ENCODE results near the gene FGF8.

FGF8 gene

GRCh38 chr10:101776161-101776817 is 375 bp upstream of the FGF8 start:
- Histone ChIP-seq H2BK12ac (ENCODE audit: low read length) (no peak overlapping the region), H3K4me3 (ENCODE audit: low read depth, low read length) (no peak overlapping the region), H3K4me1 (ENCODE audit: control insufficient read depth in 1 of 2, insufficient read depth in 2 of 2, low read length in 2 of 2) (peaks cover 8 to 16% of the 10 kb centered on the region in 2 experiments), H2AK5ac (ENCODE audit: low read length) (no peak overlapping the region), H3K27me3 (ENCODE audit: insufficient read depth, low read length) (peaks cover 71% of the 10 kb centered on the region), H4K12ac (ENCODE audit: low read depth, low read length) (no peak overlapping the region), H3K14ac (ENCODE audit: low read length) (no peak overlapping the region), H4K8ac (ENCODE audit: low read depth, low read length) (no peak overlapping the region), H3K9ac (ENCODE audit: low read length) (no peak overlapping the region), H4K91ac (ENCODE audit: low read depth, low read length) (no peak overlapping the region), H3K18ac (ENCODE audit: low read length) (no peak overlapping the region), H3K36me3 (ENCODE audit: control insufficient read depth in 1 of 2, insufficient read depth in 2 of 2, low read length in 2 of 2) (peaks cover 0 to 3% of the 10 kb centered on the region in 2 experiments), H3K4ac (ENCODE audit: low read depth, low read length) (no peak overlapping the region), H3K23ac (ENCODE audit: low read length) (no peak overlapping the region), H2BK5ac (ENCODE audit: low read depth, low read length, poor library complexity) (no peak overlapping the region), H3K27ac (ENCODE audit: low read depth, low read length) (no peak overlapping the region), H3K79me1 (ENCODE audit: low read length) (no peaks in the 10 kb centered on the region), H2BK120ac (ENCODE audit: insufficient read depth, low read length, poor library complexity) (no peak overlapping the region), H3K9me3 (ENCODE audit: insufficient read depth, low read depth, low read length) (peaks cover 12% of the 10 kb centered on the region), H3K79me2 (ENCODE audit: control insufficient read depth, insufficient read depth, low read length, poor library complexity) (no peaks in the 10 kb centered on the region), H2AFZ (ENCODE audit: insufficient read depth, low read length, poor library complexity) (no peak overlapping the region), H3K4me2 (ENCODE audit: low read length) (peak overlapping the region; percentile 43)
- no CpG with 5 or more reads among the region's 74 CpGs for WGBS (ENCODE audit: extremely low coverage, insufficient coverage, insufficient read length)
- DNase-seq = no peak

GRCh38 chr10:101774589-101775272 is 1.2 kb downstream of the FGF8 start:
- H3K27me3 ChIP-seq (ENCODE audit: insufficient read depth, low read length) = peaks cover 70% of the 10 kb centered on the region
- H3K9ac ChIP-seq (ENCODE audit: low read length) = no peak overlapping the region
- DNase-seq = no peak
- no peak overlapping the region for H2AFZ ChIP-seq (ENCODE audit: insufficient read depth, low read length, poor library complexity)
- H3K4ac ChIP-seq (ENCODE audit: low read depth, low read length) = no peak overlapping the region
- H2BK5ac ChIP-seq (ENCODE audit: low read depth, low read length, poor library complexity) = no peak overlapping the region
- no peak overlapping the region for H3K27ac ChIP-seq (ENCODE audit: low read depth, low read length)
- H4K91ac ChIP-seq (ENCODE audit: low read depth, low read length) = no peak overlapping the region
- no CpG with 5 or more reads among the region's 32 CpGs for WGBS (ENCODE audit: extremely low coverage, insufficient coverage, insufficient read length)
- H3K79me1 ChIP-seq (ENCODE audit: low read length) = no peaks in the 10 kb centered on the region
- H2AK5ac ChIP-seq (ENCODE audit: low read length) = no peak overlapping the region
- H3K4me2 ChIP-seq (ENCODE audit: low read length) = no peak overlapping the region
- no peak overlapping the region for H3K23ac ChIP-seq (ENCODE audit: low read length)
- H3K4me1 ChIP-seq (ENCODE audit: control insufficient read depth in 1 of 2, insufficient read depth in 2 of 2, low read length in 2 of 2) = peaks cover 3 to 11% of the 10 kb centered on the region in 2 experiments
- H3K79me2 ChIP-seq (ENCODE audit: control insufficient read depth, insufficient read depth, low read length, poor library complexity) = no peaks in the 10 kb centered on the region
- H3K14ac ChIP-seq (ENCODE audit: low read length) = no peak overlapping the region
- H4K8ac ChIP-seq (ENCODE audit: low read depth, low read length) = no peak overlapping the region
- no peak overlapping the region for H4K12ac ChIP-seq (ENCODE audit: low read depth, low read length)
- no peak overlapping the region for H2BK12ac ChIP-seq (ENCODE audit: low read length)
- no peak overlapping the region for H3K4me3 ChIP-seq (ENCODE audit: low read depth, low read length)
- no peak overlapping the region for H3K18ac ChIP-seq (ENCODE audit: low read length)
- peaks cover 0 to 3% of the 10 kb centered on the region in 2 experiments for H3K36me3 ChIP-seq (ENCODE audit: control insufficient read depth in 1 of 2, insufficient read depth in 2 of 2, low read length in 2 of 2)
- no peak overlapping the region for H2BK120ac ChIP-seq (ENCODE audit: insufficient read depth, low read length, poor library complexity)
- peaks cover 13% of the 10 kb centered on the region for H3K9me3 ChIP-seq (ENCODE audit: insufficient read depth, low read depth, low read length)

DNA sequence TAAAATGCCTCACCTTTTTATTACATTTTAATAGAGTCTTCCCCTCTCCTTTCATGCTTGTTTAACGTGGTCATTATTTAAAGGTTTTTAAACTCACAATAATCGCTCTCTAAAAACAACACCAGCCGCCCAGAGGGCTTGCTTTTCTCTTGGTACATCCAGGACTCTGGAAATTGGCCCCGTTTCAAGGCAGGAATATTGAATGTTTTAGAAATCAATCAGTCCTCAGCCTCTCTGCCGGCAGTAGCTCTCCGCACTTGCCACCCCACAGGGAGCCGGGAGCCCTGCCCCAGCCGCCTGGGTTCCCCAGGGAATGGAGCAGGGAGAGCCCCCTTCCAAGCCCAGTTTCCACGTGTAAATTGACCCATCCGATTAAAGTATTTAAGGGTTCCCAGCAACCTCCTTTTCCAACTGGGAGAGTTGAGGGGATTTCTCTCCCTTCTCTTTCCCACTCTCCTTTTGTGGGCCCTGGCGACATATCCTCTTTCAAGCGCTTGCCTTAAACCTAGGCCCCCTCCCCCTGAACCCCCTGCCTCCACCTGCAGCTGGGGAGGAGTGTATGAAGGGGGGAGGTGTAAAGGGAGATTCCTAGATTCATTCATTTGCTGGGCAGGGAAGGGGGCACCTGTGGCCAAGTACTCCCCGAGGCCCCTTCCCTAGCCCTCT is 1.9 kb downstream of the FGF8 start:
- H3K36me3 ChIP-seq (ENCODE audit: control insufficient read depth in 1 of 2, insufficient read depth in 2 of 2, low read length in 2 of 2) = peaks cover 0 to 3% of the 10 kb centered on the region in 2 experiments
- no peak overlapping the region for H3K4ac ChIP-seq (ENCODE audit: low read depth, low read length)
- peaks cover 11% of the 10 kb centered on the region for H3K9me3 ChIP-seq (ENCODE audit: insufficient read depth, low read depth, low read length)
- H2AK5ac ChIP-seq (ENCODE audit: low read length) = no peak overlapping the region
- H3K4me1 ChIP-seq (ENCODE audit: control insufficient read depth in 1 of 2, insufficient read depth in 2 of 2, low read length in 2 of 2) = peaks cover 0 to 4% of the 10 kb centered on the region in 2 experiments
- DNase-seq = no peak
- H3K14ac ChIP-seq (ENCODE audit: low read length) = no peak overlapping the region
- no peak overlapping the region for H4K8ac ChIP-seq (ENCODE audit: low read depth, low read length)
- H2BK120ac ChIP-seq (ENCODE audit: insufficient read depth, low read length, poor library complexity) = no peak overlapping the region
- no peak overlapping the region for H3K4me3 ChIP-seq (ENCODE audit: low read depth, low read length)
- H4K12ac ChIP-seq (ENCODE audit: low read depth, low read length) = no peak overlapping the region
- H3K79me2 ChIP-seq (ENCODE audit: control insufficient read depth, insufficient read depth, low read length, poor library complexity) = no peaks in the 10 kb centered on the region
- no peak overlapping the region for H4K91ac ChIP-seq (ENCODE audit: low read depth, low read length)
- no peak overlapping the region for H2AFZ ChIP-seq (ENCODE audit: insufficient read depth, low read length, poor library complexity)
- no peak overlapping the region for H3K18ac ChIP-seq (ENCODE audit: low read length)
- WGBS (ENCODE audit: extremely low coverage, insufficient coverage, insufficient read length) = no CpG with 5 or more reads among the region's 13 CpGs
- no peak overlapping the region for H2BK12ac ChIP-seq (ENCODE audit: low read length)
- no peak overlapping the region for H2BK5ac ChIP-seq (ENCODE audit: low read depth, low read length, poor library complexity)
- peaks cover 64% of the 10 kb centered on the region for H3K27me3 ChIP-seq (ENCODE audit: insufficient read depth, low read length)
- H3K9ac ChIP-seq (ENCODE audit: low read length) = no peak overlapping the region
- H3K23ac ChIP-seq (ENCODE audit: low read length) = no peak overlapping the region
- H3K27ac ChIP-seq (ENCODE audit: low read depth, low read length) = no peak overlapping the region
- H3K79me1 ChIP-seq (ENCODE audit: low read length) = no peaks in the 10 kb centered on the region
- H3K4me2 ChIP-seq (ENCODE audit: low read length) = no peak overlapping the region

DNA sequence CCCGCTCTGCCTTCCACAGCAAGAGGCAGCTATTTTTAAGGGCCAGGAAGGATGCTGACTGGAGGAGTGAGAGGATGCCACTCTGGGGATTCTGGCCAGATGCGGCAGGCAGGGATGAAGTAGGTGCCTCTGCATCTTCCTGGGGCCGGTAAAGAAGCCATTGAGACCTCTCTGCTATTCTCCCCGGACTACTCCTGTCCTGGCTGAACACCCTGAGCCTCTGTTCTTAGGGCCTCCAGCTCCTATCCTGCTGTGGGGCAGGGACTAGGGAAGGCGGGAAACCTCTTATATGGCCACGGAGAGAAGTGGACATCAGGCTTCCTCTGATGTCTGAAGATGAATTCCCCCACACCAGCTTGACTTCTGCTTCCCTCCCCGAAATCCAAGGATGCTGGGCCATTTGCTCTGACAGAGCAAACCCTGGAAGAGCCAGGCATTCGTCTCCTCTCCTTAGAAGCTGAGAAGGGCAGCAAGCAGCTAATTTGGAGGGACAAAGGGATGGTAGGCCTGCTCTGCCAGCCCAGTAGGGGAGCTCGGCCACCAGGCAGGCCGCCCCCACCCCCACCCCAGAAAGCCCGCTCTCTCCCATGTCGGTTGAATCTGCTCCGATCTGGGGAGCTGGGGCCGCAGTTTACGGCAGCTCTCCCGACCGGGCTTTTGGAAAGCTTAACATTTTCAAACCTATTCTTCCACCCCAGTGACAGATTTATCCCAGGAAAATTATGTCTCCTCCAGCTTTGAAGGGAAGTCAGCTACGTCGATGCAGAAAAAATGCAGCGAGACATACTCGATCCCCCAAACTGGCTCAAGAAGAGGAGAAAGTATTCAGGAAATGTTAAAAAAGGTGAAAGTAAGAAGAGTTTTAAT is 2.8 kb downstream of the FGF8 start:
- Histone ChIP-seq H3K14ac (ENCODE audit: low read length) (no peak overlapping the region), H2BK5ac (ENCODE audit: low read depth, low read length, poor library complexity) (no peak overlapping the region), H3K4me2 (ENCODE audit: low read length) (no peak overlapping the region), H2AFZ (ENCODE audit: insufficient read depth, low read length, poor library complexity) (no peak overlapping the region), H4K8ac (ENCODE audit: low read depth, low read length) (no peak overlapping the region), H3K4ac (ENCODE audit: low read depth, low read length) (no peak overlapping the region), H3K9me3 (ENCODE audit: insufficient read depth, low read depth, low read length) (peaks cover 10% of the 10 kb centered on the region), H3K4me1 (ENCODE audit: control insufficient read depth in 1 of 2, insufficient read depth in 2 of 2, low read length in 2 of 2) (no peaks in the 10 kb centered on the region), H4K91ac (ENCODE audit: low read depth, low read length) (no peak overlapping the region), H3K79me1 (ENCODE audit: low read length) (no peaks in the 10 kb centered on the region), H3K27me3 (ENCODE audit: insufficient read depth, low read length) (peaks cover 54% of the 10 kb centered on the region), H2BK120ac (ENCODE audit: insufficient read depth, low read length, poor library complexity) (no peak overlapping the region), H4K12ac (ENCODE audit: low read depth, low read length) (no peak overlapping the region), H3K18ac (ENCODE audit: low read length) (no peak overlapping the region), H3K36me3 (ENCODE audit: control insufficient read depth in 1 of 2, insufficient read depth in 2 of 2, low read length in 2 of 2) (peaks cover 0 to 3% of the 10 kb centered on the region in 2 experiments), H3K4me3 (ENCODE audit: low read depth, low read length) (no peak overlapping the region), H3K79me2 (ENCODE audit: control insufficient read depth, insufficient read depth, low read length, poor library complexity) (no peaks in the 10 kb centered on the region), H2BK12ac (ENCODE audit: low read length) (no peak overlapping the region), H2AK5ac (ENCODE audit: low read length) (no peak overlapping the region), H3K27ac (ENCODE audit: low read depth, low read length) (no peak overlapping the region), H3K9ac (ENCODE audit: low read length) (no peak overlapping the region), H3K23ac (ENCODE audit: low read length) (no peak overlapping the region)
- no peak for DNase-seq
- WGBS (ENCODE audit: extremely low coverage, insufficient coverage, insufficient read length) = no CpG with 5 or more reads among the region's 21 CpGs

Measured in trophoblast cell (in vitro differentiated cells and primary cell).